Mammary epithelial cell (primary cell): Measurements from ENCODE around the gene FAM153A.
"Not testable (repeated sequence)": the region's sequence is repeated elsewhere in the genome, so short reads cannot be mapped to it uniquely, and the experiment has no call there.

Experiments
- EZH2 ChIP-seq: IDR thresholded peaks from 2 replicates; pipeline ENCODE4 v1.6.1; 2012; ENCODE audit warnings: low read length, inconsistent platforms, borderline replicate concordance
- TF ChIP-seq, protein P1 (sequence below), 2 donors: IDR thresholded peaks in 1 of 2; conservative IDR thresholded peaks in 1 of 2; 2 replicates each; pipeline ENCODE4 v1.5.1; 2011 to 2012; ENCODE audit warnings: inconsistent platforms in 2 of 2, low read length in 2 of 2, mild to moderate bottlenecking in 2 of 2, control low read depth in 1 of 2, low read depth in 1 of 2; ENCODE audit not compliant: insufficient read depth in 1 of 2; ENCODE audit errors: extremely low read depth in 1 of 2

DNA sequence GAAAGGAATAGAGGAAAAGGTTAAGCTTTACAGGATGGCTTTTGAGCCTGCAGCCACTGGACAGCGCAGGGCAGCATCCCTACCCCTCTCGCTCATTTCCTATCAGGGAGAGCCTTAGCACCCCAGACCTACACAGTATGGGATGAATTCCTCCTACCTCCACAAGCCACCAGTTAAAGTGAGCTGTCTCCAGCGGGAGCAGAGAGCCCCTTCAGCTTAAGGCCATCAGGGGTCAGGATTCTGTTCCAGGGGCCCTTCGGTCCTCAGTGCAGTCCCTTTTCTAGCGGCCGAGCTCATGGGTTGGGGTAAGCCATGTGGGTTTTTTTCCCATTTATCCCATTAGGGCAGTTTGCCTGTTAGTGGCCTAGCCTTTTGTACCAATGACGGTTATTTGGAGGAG, 89.7 kb downstream of the FAM153A start:
- TF ChIP-seq, protein P1, sequence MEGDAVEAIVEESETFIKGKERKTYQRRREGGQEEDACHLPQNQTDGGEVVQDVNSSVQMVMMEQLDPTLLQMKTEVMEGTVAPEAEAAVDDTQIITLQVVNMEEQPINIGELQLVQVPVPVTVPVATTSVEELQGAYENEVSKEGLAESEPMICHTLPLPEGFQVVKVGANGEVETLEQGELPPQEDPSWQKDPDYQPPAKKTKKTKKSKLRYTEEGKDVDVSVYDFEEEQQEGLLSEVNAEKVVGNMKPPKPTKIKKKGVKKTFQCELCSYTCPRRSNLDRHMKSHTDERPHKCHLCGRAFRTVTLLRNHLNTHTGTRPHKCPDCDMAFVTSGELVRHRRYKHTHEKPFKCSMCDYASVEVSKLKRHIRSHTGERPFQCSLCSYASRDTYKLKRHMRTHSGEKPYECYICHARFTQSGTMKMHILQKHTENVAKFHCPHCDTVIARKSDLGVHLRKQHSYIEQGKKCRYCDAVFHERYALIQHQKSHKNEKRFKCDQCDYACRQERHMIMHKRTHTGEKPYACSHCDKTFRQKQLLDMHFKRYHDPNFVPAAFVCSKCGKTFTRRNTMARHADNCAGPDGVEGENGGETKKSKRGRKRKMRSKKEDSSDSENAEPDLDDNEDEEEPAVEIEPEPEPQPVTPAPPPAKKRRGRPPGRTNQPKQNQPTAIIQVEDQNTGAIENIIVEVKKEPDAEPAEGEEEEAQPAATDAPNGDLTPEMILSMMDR (conservative IDR thresholded peaks at IDR 0.05 in 1 of 2, IDR thresholded peaks at IDR 0.05 in 1 of 2; ENCODE audit: extremely low read depth in 1 of 2, insufficient read depth in 1 of 2, low read depth in 1 of 2, low read length in 2 of 2), result not testable (repeated sequence)
- not testable (repeated sequence) for TF ChIP-seq EZH2
